SK-N-DZ (cell line): ENCODE data around the gene TBX10.
"Not testable (repeated sequence)": the region's sequence is repeated elsewhere in the genome, so short reads cannot be mapped to it uniquely, and the experiment has no call there.

ENCODE experiments used
- DNase-seq: peaks from one replicate; pipeline ENCODE4 v3.0.0-alpha.2; 2015; ENCODE audit warnings: low spot score

Gene TBX10

GRCh38 chr11:67646535-67647336 is 7.2 kb upstream of the TBX10 start:
- no peak for DNase-seq

- no peak for DNase-seq
These were observed 6.2 kb upstream of the TBX10 start for GRCh38 chr11:67645521-67646461.

- no peak for DNase-seq
These were observed 5.2 kb upstream of the TBX10 start for GRCh38 chr11:67644472-67645418.

- DNase-seq: no peak
These were observed 4.5 kb upstream of the TBX10 start for GRCh38 chr11:67644042-67644441.

GRCh38 chr11:67642173-67643120 is 2.9 kb upstream of the TBX10 start:
- DNase-seq: no peak

DNA sequence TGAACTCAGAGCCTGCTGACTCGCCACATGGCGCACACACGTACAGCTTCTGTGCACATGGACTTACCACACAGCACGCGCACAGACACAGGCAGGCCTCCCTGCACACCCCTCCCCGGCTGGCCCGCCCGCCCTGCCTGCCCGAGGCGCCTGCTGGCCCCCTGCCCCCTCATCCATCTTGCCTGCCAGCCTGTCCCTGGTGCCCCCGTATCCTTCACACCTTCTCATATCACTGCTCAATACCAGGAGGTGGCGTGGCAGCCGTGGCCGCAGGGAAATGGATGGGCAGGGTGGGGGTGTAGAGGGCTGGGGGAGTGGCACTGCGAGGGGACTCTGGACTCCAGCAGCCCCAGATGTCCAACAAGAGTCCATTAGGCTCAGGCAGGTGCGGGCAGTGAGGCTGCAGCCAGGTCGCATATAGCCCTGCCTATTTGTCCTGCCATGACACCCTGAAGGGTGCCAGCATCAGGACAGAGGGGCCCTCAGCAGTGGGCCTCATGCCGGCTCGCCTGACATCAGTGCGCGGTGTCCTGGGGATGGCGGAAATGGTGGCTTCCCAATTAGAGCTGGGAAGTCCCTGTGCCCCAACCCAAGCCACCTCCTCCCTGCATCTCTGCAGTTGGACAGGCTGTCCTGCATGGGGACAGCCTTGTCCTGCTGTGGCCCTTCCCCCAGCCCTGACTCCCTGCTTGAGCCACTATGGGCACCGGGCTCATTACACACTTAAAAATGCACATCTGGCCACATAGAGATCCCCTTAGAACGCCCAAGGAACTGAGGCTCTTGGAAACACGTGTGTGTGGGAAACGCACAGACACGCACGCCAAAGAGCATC is 2.0 kb upstream of the TBX10 start:
- no peak for DNase-seq

DNA sequence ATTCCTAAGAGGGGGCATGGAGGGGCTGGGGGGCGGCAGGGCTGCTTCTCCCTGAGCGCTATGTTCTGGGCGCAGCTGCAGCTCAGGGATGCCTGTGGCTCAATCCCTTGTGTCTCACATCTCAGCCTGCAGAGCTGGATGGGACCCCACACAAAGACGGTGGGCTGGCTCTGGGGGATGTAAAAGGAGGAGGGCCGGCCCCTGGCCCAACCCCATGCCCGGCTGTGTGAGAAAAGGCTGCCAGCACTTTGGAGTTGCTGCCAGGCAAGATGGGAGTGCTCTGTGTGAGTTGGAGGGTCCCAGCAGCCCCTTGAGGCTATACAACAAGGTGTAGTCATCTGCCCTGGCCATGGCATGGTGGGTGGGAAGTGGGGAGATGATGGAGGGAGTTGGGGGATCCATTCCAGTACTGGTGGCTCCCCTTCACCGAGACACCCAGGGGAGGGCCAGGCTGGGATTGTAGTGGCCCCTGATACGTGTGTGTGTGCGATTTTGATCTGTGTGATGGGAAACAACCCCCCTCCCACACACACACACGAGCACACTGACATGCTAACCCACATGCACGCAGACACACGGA is 1.3 kb upstream of the TBX10 start:
- DNase-seq: no peak

DNA sequence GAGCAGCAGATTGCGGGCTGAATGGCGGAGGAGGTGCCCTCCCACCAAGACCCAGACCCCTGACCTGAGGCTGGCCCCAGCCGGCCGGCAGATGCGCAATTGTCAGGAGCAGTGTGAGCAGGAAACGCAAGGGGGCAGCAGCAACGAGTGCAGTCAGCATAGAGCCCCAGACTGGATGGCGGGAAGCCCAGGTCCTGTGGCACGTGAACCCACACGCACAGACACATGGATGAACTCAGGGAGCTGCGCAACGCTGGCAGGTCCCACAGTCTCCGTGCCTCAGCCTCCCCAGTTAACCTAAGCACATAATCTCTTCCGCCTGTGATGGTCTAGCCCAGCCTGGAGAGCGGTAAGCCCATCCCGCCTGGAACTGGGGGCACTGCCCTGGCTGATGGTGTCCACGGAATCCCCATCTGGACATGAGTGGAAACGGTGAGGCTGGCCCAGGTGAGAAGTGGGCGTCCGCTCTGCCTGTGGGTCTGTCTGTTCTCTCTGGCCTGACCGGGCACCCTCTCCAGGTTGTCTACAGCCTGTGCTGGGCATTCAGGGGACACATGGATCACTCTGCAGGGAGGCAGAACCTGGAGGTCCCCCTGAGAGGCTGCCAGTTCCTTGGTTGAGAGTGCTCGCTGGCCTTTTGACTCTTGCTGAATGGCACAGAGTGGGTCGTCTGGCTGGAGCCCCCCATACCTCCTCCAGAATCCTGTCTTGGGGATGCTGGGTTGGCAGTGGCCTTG is 626 bp upstream of the TBX10 start:
- peak; percentile 50 for DNase-seq

DNA sequence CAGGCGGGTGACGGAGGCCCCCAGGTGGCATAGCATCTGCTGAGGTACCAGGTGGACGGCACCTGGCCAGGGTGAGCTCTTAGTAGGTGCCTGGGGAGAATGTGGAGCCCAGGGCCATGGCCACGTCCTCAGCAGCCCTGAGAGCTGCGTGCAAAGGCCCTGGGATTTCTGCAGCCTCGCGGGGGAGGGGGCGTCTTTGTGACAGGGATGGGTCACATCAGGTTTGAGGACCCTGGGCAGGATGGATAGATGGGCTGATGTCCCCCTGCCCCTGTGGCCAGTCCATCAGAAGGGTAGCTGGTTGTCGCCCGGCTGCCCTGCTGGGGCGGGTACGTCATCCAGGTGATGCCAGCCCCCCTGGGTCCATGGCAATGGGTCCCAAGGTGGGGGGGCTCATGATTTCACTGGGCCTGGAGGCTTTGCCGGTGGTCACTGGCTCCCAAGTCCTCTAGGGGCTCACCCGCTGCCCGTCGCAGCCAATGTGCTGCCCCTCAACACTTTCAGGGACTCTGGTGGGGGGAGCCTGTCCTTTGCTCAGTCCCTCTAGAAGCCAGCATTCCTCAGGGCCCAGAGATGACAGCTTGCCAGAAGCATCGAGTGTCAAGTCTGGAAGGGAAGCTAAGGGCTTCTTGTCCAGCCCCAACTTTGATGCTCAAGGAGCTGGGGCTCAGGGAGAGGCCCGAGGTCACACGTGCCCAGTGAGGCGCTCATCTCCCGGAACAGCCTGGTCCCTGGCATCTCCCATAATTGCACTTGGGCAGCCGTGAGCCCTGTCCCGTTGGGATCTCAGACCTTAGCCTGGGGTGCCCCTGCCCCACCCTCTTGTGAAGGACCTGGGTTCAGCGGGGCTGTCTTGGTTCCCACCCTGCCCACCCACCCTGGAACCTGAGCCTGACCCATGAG is 777 bp downstream of the TBX10 start:
- DNase-seq: no peak

DNA sequence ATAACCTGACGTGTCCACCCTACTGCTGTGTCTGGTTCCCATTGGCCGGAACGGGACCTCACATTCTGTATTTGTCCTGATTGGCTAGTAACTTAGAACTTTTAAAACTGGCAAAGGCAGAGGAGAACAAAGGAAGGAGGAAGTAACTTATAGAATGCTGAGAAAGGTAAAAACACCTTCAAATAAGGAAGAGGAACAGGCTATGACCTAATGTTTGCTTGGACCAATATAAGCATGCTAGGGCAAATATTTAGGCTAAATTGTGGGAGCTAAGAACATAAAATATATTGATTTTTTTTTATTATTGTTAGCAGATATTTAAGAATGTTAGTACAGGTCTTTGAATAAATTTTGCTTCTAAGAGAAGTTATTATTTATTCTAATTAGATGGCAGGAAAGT is 2.1 kb downstream of the TBX10 start:
- DNase-seq: not testable (repeated sequence)

- no peak for DNase-seq
These were observed 2.6 kb downstream of the TBX10 start for GRCh38 chr11:67636962-67637361.

GRCh38 chr11:67635231-67635521 is 4.4 kb downstream of the TBX10 start:
- no peak for DNase-seq

DNA sequence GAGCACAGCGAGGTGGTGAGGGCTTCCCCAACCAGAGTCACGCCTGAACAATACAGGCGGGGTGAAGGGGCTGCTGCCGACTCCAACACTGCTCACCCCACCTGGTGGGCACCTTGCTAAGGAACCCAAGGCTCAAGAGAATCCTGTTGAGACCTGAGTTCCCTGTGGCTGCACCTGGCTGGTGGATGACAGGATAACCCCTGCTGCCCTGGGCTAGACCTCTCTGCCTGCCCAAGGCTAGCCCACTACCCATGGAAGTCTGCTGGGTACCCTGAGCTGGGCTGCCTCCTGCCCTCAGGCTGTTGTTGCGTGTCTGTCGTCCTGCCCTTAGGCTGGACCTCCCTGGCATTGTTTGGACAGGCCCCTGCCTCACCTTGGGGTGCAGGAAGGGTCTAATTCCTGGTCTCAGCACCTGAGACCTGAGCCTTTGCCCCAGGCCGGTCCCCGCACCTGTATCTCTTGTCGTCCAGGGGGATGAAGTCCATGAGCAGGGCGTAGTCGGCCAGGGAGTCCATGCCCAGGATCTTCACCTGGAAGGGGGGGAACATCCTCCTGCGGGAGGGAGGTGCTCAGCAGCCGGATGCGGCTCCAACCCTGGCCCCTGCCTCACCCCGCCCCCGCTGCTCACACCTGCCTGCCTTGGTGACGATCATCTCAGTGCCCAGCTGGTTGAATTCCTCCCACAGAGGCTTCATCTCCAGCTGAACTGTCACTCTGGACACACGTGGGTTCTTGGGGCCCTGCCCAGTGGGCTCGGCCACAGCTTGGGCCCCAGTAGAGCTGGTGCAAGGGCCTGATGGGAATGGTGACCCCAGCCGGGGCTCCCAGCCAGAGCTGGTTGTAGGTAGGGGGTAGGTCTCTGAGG is 5.0 kb downstream of the TBX10 start:
- no peak for DNase-seq

- no peak for DNase-seq
These were observed 5.7 kb downstream of the TBX10 start for GRCh38 chr11:67633758-67634365.

GRCh38 chr11:67632982-67633755 is 6.4 kb downstream of the TBX10 start:
- DNase-seq: no peak
